Epithelial cell of proximal tubule (primary cell): Measurements from ENCODE around the gene NELL1. TPM values are rescaled to one million over a fixed set of nuclear protein-coding genes. Genes with fewer than 3 reads are reported as not detected.

Source experiments
- DNase-seq: peaks from one replicate; pipeline ENCODE4 v3.0.0-alpha.2; 2011; ENCODE audit warnings: low read depth
- H3K4me3 ChIP-seq: 2 replicates; pipeline ENCODE4 v1.5.1; 2011; ENCODE audit warnings: low read depth, mild to moderate bottlenecking, low read length
- total RNA-seq: library from RNA; depleted of rRNA; stranded (reverse); fragments of >200 nt; gene quantifications from 2 replicates; pipeline ENCODE4 v1.2.3, GENCODE V29; 2015
- TF ChIP-seq, protein P1 (sequence below): conservative IDR thresholded peaks from 2 replicates; pipeline ENCODE4 v1.5.1; 2012; ENCODE audit warnings: low read depth, mild to moderate bottlenecking, low read length

The NELL1 gene
- total RNA-seq, 1 donor from 2014 or later, result not detected

GRCh38 chr11:21582791-21583190, 913.4 kb downstream of the NELL1 start:
- TF ChIP-seq, protein P1, sequence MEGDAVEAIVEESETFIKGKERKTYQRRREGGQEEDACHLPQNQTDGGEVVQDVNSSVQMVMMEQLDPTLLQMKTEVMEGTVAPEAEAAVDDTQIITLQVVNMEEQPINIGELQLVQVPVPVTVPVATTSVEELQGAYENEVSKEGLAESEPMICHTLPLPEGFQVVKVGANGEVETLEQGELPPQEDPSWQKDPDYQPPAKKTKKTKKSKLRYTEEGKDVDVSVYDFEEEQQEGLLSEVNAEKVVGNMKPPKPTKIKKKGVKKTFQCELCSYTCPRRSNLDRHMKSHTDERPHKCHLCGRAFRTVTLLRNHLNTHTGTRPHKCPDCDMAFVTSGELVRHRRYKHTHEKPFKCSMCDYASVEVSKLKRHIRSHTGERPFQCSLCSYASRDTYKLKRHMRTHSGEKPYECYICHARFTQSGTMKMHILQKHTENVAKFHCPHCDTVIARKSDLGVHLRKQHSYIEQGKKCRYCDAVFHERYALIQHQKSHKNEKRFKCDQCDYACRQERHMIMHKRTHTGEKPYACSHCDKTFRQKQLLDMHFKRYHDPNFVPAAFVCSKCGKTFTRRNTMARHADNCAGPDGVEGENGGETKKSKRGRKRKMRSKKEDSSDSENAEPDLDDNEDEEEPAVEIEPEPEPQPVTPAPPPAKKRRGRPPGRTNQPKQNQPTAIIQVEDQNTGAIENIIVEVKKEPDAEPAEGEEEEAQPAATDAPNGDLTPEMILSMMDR, result no peak
- no peak overlapping the region for H3K4me3 ChIP-seq
- DNase-seq, result no peak

GRCh38 chr11:21588754-21589153, 919.4 kb downstream of the NELL1 start:
- no peak for DNase-seq
- TF ChIP-seq, protein P1, result no peak
- H3K4me3 ChIP-seq, result no peak overlapping the region

DNA sequence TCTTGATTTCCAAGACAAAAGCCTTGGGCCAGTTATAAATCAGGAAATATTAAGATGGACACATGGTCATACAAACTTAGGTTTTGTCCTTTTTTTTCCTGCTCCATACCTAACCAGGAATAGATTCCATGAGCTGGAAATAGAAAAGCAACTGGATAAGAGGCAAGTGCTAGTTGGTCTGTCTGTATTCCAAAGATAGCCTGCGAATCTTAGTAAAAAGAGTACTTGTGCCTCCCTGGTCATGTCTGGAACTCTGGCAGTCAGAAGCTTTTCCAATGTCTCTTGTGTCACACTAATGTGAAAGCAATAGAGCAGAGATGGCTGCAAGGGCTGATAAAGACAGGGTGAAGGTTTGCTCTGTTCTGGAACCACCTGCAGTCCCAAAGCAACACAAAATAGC, 933.3 kb downstream of the NELL1 start:
- DNase-seq, result no peak
- TF ChIP-seq, protein P1, result no peak
- H3K4me3 ChIP-seq, result no peak overlapping the region

GRCh38 chr11:21603886-21604285, 934.5 kb downstream of the NELL1 start:
- DNase-seq, result no peak
- H3K4me3 ChIP-seq, result no peak overlapping the region

DNA sequence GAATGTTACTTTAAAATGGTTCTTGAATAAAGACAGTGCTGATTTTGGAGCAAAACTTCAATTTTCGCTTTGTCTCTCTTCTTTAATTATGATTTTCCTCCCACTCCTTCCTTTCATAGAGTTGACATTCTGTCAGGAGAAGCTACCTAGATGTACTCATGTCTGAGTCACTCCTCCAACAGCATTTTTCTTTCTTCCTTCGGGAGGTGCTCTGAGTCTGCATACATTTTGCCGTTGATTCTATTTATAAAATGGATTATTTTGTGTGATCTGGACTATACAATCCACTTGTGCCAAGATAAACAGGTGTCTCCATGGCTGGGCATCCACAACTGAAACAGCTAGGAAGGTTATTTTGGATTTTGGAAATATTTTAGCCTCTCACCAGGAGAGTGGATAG, 935.2 kb downstream of the NELL1 start:
- H3K4me3 ChIP-seq, result no peak overlapping the region
- TF ChIP-seq, protein P1, result no peak
- DNase-seq, result no peak

More at GRCh38 chr11:21603886-21604285, 934.5 kb downstream of the NELL1 start:
- TF ChIP-seq, protein P1, result no peak

DNA sequence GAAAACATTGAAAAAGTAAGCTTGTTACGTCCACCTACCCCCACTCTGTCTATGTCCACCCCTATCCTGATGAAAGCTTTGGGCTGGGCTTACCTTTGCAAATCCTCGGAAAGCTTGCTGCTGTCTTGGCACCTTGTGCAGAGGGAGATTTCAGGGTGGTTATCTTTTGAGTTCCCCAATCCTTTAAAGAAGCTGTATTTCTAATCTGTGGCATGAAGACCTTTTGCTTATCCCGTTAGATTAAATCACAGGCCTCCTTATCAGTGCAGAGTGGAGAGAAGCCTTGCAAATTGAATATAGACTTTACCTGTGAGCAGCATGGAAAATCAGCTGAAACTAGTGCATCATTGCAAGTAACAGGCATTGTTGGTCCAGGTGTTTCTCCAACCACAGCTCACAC, 942.9 kb downstream of the NELL1 start:
- no peak for DNase-seq
- H3K4me3 ChIP-seq, result no peak overlapping the region

GRCh38 chr11:21614961-21615360, 945.6 kb downstream of the NELL1 start:
- TF ChIP-seq, protein P1, result no peak
- DNase-seq, result no peak
- no peak overlapping the region for H3K4me3 ChIP-seq

More for the DNA sequence above, 942.9 kb downstream of the NELL1 start:
- TF ChIP-seq, protein P1, result no peak
